ENCODE data around the gene ZNF76. TPM values are rescaled to one million over a fixed set of nuclear protein-coding genes. Genes with fewer than 3 reads are reported as not detected.

ZNF76 gene
- total and polyA plus RNA-seq, 4 donors = 27.6 to 38.7 (median 33.5) TPM

DNA sequence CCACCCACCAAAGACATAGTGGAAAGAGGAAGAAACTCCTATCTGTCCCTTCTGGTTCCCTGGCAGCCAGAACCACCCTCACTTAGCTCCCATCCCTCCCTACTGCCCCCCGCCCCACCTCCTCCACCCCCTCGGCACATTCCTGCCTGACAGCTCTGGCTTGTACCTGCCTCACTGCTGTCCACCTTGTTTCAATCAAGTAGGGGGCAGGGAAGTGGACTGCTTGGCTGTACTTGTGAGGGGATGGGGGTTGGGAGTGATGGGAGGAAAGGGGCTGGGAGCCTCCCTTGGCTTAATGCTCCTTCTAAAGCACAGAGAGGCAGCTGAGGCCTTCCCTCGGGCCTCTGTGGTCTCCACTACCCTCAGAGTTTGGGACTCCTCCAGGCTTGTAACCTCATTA lies 22.1 kb upstream of the ZNF76 start:
- H3K4me1 ChIP-seq (ENCODE audit: control insufficient read depth in 5 of 5, insufficient read depth in 5 of 5, low read length in 5 of 5) = peaks cover 0 to 32% (median 13%) of the 10 kb centered on the region in 5 donors
- no peak for ATAC-seq (ENCODE audit: insufficient read depth, low FRiP score)
- no peaks in the 10 kb centered on the region for H3K27me3 ChIP-seq (ENCODE audit: control insufficient read depth in 3 of 3, insufficient read depth in 3 of 3, low read length in 2 of 3)
- WGBS, 2 donors = 64 to 69% methylated on average over 3 of the region's 3 CpGs
- no peaks in the 10 kb centered on the region for H3K9me3 ChIP-seq (ENCODE audit: control insufficient read depth in 4 of 4, insufficient read depth in 3 of 4, low read length in 3 of 4)
- TF ChIP-seq CTCF (IDR thresholded peaks at IDR 0.05; ENCODE audit: control extremely low read depth, extremely low read depth) = no peak
- H3K4me3 ChIP-seq = no peak overlapping the region
- H3K9ac ChIP-seq (ENCODE audit: insufficient read depth in 1 of 2, low read length in 2 of 2) = no peak overlapping the region
- DNase-seq = peak in 2 of 3 donors; percentile 24 to 25
- no peaks in the 10 kb centered on the region for H3K36me3 ChIP-seq (ENCODE audit: control insufficient read depth in 4 of 4, insufficient read depth in 4 of 4, low read length in 4 of 4)
- no peak overlapping the region for H3K27ac ChIP-seq (ENCODE audit: low read depth in 1 of 2, low read length in 1 of 2)

DNA sequence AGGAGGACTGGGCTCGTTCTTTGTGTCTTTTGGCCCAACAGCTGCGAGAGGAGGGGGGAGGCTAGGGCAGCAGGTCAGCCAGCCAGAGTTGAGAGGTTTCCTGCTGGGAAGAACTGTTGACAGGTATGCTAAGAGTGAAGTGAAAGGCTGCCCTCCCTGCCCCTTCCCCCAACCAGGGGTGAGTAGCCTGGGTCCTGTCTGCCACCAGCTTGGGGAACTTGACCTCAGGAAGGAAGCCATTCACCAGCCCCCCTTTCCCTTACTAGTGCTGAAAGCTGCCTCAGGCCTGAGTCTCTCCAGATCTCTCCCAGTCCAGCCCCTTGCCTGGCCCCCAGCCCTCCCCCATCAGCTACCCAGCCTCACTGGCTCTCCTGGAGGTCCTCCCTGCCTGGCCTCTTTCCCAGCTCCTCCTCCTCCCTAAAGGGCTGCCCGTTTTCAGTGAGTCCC lies 20.7 kb upstream of the ZNF76 start:
- H3K27me3 ChIP-seq (ENCODE audit: control insufficient read depth in 3 of 3, insufficient read depth in 3 of 3, low read length in 2 of 3) = no peaks in the 10 kb centered on the region
- H3K27ac ChIP-seq (ENCODE audit: low read depth in 1 of 2, low read length in 1 of 2) = peak overlapping the region in 1 of 2 donors; percentile 4
- DNase-seq = peak; percentile 67 to 80 (median 78)
- TF ChIP-seq CTCF (IDR thresholded peaks at IDR 0.05; ENCODE audit: control extremely low read depth, extremely low read depth) = no peak
- H3K9me3 ChIP-seq (ENCODE audit: control insufficient read depth in 4 of 4, insufficient read depth in 3 of 4, low read length in 3 of 4) = no peaks in the 10 kb centered on the region
- 23 to 30% methylated on average over 3 of the region's 3 CpGs for WGBS, 2 donors
- no peak for ATAC-seq (ENCODE audit: insufficient read depth, low FRiP score)
- peaks cover 0 to 32% (median 13%) of the 10 kb centered on the region in 5 donors for H3K4me1 ChIP-seq (ENCODE audit: control insufficient read depth in 5 of 5, insufficient read depth in 5 of 5, low read length in 5 of 5)
- H3K4me3 ChIP-seq = no peak overlapping the region
- H3K36me3 ChIP-seq (ENCODE audit: control insufficient read depth in 4 of 4, insufficient read depth in 4 of 4, low read length in 4 of 4) = no peaks in the 10 kb centered on the region
- H3K9ac ChIP-seq (ENCODE audit: insufficient read depth in 1 of 2, low read length in 2 of 2) = peak overlapping the region in 1 of 2 donors; percentile 7

DNA sequence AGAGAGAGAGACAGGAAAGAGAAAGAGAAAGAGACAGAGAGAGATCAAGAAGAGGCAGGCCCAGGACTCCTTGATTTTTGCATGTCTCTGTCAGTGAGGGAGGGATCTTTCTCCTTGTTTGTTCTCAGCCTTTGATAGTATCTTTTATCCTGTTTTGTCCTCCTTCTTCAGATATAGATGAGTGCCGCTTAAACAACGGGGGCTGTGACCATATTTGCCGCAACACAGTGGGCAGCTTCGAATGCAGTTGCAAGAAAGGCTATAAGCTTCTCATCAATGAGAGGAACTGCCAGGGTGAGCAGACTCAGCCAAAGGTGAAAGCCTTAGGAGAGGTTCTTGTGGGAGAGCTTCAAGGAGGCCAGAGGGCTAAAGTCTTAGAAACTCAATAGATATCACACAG lies 20.0 kb upstream of the ZNF76 start:
- H3K4me1 ChIP-seq (ENCODE audit: control insufficient read depth in 5 of 5, insufficient read depth in 5 of 5, low read length in 5 of 5) = peaks cover 0 to 32% (median 13%) of the 10 kb centered on the region in 5 donors
- H3K9me3 ChIP-seq (ENCODE audit: control insufficient read depth in 4 of 4, insufficient read depth in 3 of 4, low read length in 3 of 4) = no peaks in the 10 kb centered on the region
- WGBS, 2 donors = 86 to 89% methylated on average over 4 of the region's 4 CpGs
- H3K27ac ChIP-seq (ENCODE audit: low read depth in 1 of 2, low read length in 1 of 2) = no peak overlapping the region
- H3K4me3 ChIP-seq = no peak overlapping the region
- H3K36me3 ChIP-seq (ENCODE audit: control insufficient read depth in 4 of 4, insufficient read depth in 4 of 4, low read length in 4 of 4) = peaks cover 0 to 4% (median 0%) of the 10 kb centered on the region in 4 donors
- TF ChIP-seq CTCF (IDR thresholded peaks at IDR 0.05; ENCODE audit: control extremely low read depth, extremely low read depth) = no peak
- no peaks in the 10 kb centered on the region for H3K27me3 ChIP-seq (ENCODE audit: control insufficient read depth in 3 of 3, insufficient read depth in 3 of 3, low read length in 2 of 3)
- DNase-seq (no peak), ATAC-seq (ENCODE audit: insufficient read depth, low FRiP score) (no peak)
- H3K9ac ChIP-seq (ENCODE audit: insufficient read depth in 1 of 2, low read length in 2 of 2) = no peak overlapping the region

Data from lung (tissue), 12 donors.